Neuronal stem cell (in vitro differentiated cells): ENCODE results near the gene JAKMIP1.

Experiments
- DNase-seq: peaks from one replicate; pipeline ENCODE4 v3.0.0-alpha.2; 2013; ENCODE audit warnings: low spot score
- H2AFZ ChIP-seq: one replicate; pipeline ENCODE4 v1.6.1; 2013; ENCODE audit warnings: mild to moderate bottlenecking, low read length, inconsistent platforms
- H2AK5ac ChIP-seq: 2 replicates; pipeline ENCODE4 v1.6.1; 2013; ENCODE audit warnings: low read depth, mild to moderate bottlenecking, inconsistent platforms, low read length, moderate library complexity, mixed read lengths
- H2BK120ac ChIP-seq: 2 replicates; pipeline ENCODE4 v1.6.1; 2013; ENCODE audit warnings: low read depth, mild to moderate bottlenecking, inconsistent platforms, low read length, moderate library complexity, mixed read lengths
- H2BK12ac ChIP-seq: one replicate; pipeline ENCODE4 v1.6.1; 2013; ENCODE audit warnings: low read length, inconsistent platforms
- H2BK15ac ChIP-seq: 2 replicates; pipeline ENCODE4 v1.6.1; 2013; ENCODE audit warnings: mild to moderate bottlenecking, low read length, inconsistent platforms, mixed read lengths
- H2BK5ac ChIP-seq: one replicate; pipeline ENCODE4 v1.6.1; 2013; ENCODE audit warnings: inconsistent platforms, mild to moderate bottlenecking, low read length, moderate library complexity
- H3K14ac ChIP-seq: one replicate; pipeline ENCODE4 v1.6.1; 2013; ENCODE audit warnings: low read length, inconsistent platforms
- H3K18ac ChIP-seq: 2 replicates; pipeline ENCODE4 v1.6.1; 2013; ENCODE audit warnings: low read length, inconsistent platforms
- H3K23ac ChIP-seq: 2 replicates; pipeline ENCODE4 v1.6.1; 2013; ENCODE audit warnings: low read depth, mild to moderate bottlenecking, mixed read lengths, low read length, inconsistent platforms; ENCODE audit not compliant: poor library complexity
- H3K27ac ChIP-seq: replicated peaks from 3 replicates; pipeline ENCODE4 v1.5.1; 2013; ENCODE audit warnings: low read length, inconsistent platforms
- H3K27me3 ChIP-seq, 3 experiments: 2 replicates each; pipeline ENCODE4 v1.6.1; 2013; ENCODE audit warnings: low read length in 3 of 3, mild to moderate bottlenecking in 2 of 3, inconsistent platforms in 1 of 3, low read depth in 1 of 3, mixed read lengths in 1 of 3, moderate library complexity in 1 of 3; ENCODE audit not compliant: control insufficient read depth in 3 of 3, insufficient read depth in 3 of 3
- H3K36me3 ChIP-seq, 2 donors: replicated peaks in 1 of 2; 2 replicates each; pipeline ENCODE4 v1.6.1; 2013; ENCODE audit warnings: low read length in 2 of 2; ENCODE audit not compliant: control insufficient read depth in 2 of 2, insufficient read depth in 2 of 2
- H3K4ac ChIP-seq: 2 replicates; pipeline ENCODE4 v1.6.1; 2013; ENCODE audit warnings: inconsistent platforms, mild to moderate bottlenecking, low read length, moderate library complexity
- H3K4me1 ChIP-seq, 2 donors: 1 replicate in 1 of 2; 2 replicates in 1 of 2; pipeline ENCODE4 v1.6.1; 2013; ENCODE audit warnings: low read length in 2 of 2, low read depth in 1 of 2; ENCODE audit not compliant: control insufficient read depth in 2 of 2, insufficient read depth in 1 of 2
- H3K4me2 ChIP-seq: one replicate; pipeline ENCODE4 v1.6.1; 2013; ENCODE audit warnings: mild to moderate bottlenecking, low read length, inconsistent platforms; ENCODE audit not compliant: insufficient read depth, poor library complexity, severe bottlenecking
- H3K4me3 ChIP-seq, 2 donors: 2 replicates each; pipeline ENCODE4 v1.5.1; 2013; ENCODE audit warnings: low read length in 2 of 2, mild to moderate bottlenecking in 2 of 2, inconsistent platforms in 1 of 2, moderate library complexity in 1 of 2
- H3K79me1 ChIP-seq: one replicate; pipeline ENCODE4 v1.6.1; 2013; ENCODE audit warnings: low read depth, mild to moderate bottlenecking, inconsistent platforms, low read length, moderate library complexity
- H3K9ac ChIP-seq: one replicate; pipeline ENCODE4 v1.6.1; 2013; ENCODE audit warnings: mild to moderate bottlenecking, low read depth, low read length, inconsistent platforms; ENCODE audit not compliant: poor library complexity
- H3K9me3 ChIP-seq, 2 donors: replicated peaks in 1 of 2; 2 replicates each; pipeline versions ENCODE3 to v1.6.1; 2013; ENCODE audit warnings: low read length in 2 of 2, mild to moderate bottlenecking in 2 of 2, inconsistent platforms in 1 of 2, low read depth in 1 of 2, mixed read lengths in 1 of 2, moderate library complexity in 1 of 2; ENCODE audit not compliant: control insufficient read depth in 2 of 2, insufficient read depth in 1 of 2
- H4K8ac ChIP-seq: one replicate; pipeline ENCODE4 v1.6.1; 2013; ENCODE audit warnings: low read depth, mild to moderate bottlenecking, inconsistent platforms, low read length, moderate library complexity
- H4K91ac ChIP-seq: one replicate; pipeline ENCODE4 v1.6.1; 2013; ENCODE audit warnings: low read length, low read depth, mild to moderate bottlenecking, inconsistent platforms; ENCODE audit not compliant: poor library complexity
- WGBS, 2 donors: extraction: QIAGEN DNeasy Blood & Tissue Kit; methylation state at CpG; one replicate each; pipeline ENCODE4 v1.1.7; 2013; ENCODE audit warnings: missing lambda C conversion rate in 2 of 2, mixed read lengths in 1 of 2; ENCODE audit not compliant: insufficient read length in 2 of 2, insufficient replicate concordance in 1 of 2; ENCODE audit errors: extremely low coverage in 2 of 2; 5-methylcytosine and 5-hydroxymethylcytosine counted together

JAKMIP1 gene

DNA sequence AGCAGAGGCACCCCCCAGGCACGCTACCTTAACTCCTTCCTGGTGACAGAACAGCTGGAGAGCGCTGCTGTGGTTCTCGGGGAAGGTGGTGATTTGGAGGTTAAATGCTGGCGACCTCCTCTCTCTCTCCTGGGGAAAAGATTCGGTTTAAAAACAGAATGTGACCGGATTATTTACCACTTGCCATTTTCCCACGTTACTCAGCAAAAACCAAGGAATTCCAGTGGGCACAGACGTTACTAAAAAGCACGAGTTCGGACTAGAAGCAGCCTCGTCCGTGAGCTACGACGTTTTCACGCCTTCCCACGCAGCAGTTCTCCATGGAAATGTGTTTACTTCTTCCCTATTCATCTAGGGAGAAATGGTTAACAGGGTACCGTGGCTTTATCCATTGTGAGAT is 149.8 kb downstream of the JAKMIP1 start:
- Histone ChIP-seq H3K23ac (no peak overlapping the region), H2BK120ac (no peak overlapping the region), H3K18ac (no peak overlapping the region), H3K27ac (no peak overlapping the region), H3K4ac (no peak overlapping the region), H2AK5ac (no peak overlapping the region), H2BK12ac (no peak overlapping the region), H3K79me1 (no peaks in the 10 kb centered on the region), H3K9ac (no peak overlapping the region), H4K8ac (no peak overlapping the region), H2BK15ac (no peak overlapping the region), H3K14ac (no peak overlapping the region), H3K4me1 (peaks cover 0 to 2% of the 10 kb centered on the region in 2 donors), H3K36me3 (no peaks in the 10 kb centered on the region), H4K91ac (no peak overlapping the region), H3K4me3 (no peak overlapping the region), H2AFZ (no peak overlapping the region), H3K9me3 (no peaks in the 10 kb centered on the region), H3K4me2 (no peak overlapping the region), H3K27me3 (peaks cover 0 to 38% (median 0%) of the 10 kb centered on the region in 3 experiments), H2BK5ac (no peak overlapping the region)
- no peak for DNase-seq
- no CpG with 5 or more reads among the region's 17 CpGs for WGBS, 2 donors

DNA sequence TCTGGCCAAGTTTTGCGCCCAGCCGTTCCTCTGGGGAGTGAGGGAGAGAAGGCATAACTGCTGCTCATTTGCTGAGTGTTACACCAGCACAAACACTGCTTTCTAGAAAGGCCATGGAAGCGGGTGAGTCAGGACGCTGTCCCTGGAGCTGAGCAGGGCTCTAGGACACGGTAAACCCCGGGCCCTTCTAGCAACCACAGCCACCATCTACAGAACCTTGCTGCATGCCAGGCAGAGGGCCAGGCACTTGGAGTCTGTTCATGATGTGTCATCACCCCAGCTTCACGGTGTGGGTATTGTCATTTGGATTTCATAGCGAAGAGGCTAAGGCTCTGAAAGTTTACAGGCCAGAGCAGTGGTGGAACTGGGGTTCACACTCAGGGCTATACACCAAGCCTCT is 150.4 kb downstream of the JAKMIP1 start:
- no peak overlapping the region for H3K9ac ChIP-seq
- H2BK5ac ChIP-seq: no peak overlapping the region
- no peak for DNase-seq
- no peak overlapping the region for H3K4me3 ChIP-seq
- no CpG with 5 or more reads among the region's 8 CpGs for WGBS, 2 donors
- H3K23ac ChIP-seq: no peak overlapping the region
- H2AFZ ChIP-seq: no peak overlapping the region
- no peak overlapping the region for H3K4me2 ChIP-seq
- H3K36me3 ChIP-seq: no peaks in the 10 kb centered on the region
- no peak overlapping the region for H4K91ac ChIP-seq
- no peak overlapping the region for H2BK120ac ChIP-seq
- H3K27me3 ChIP-seq: peaks cover 0 to 38% (median 0%) of the 10 kb centered on the region in 3 experiments
- no peak overlapping the region for H2BK12ac ChIP-seq
- H3K4ac ChIP-seq: no peak overlapping the region
- no peak overlapping the region for H3K14ac ChIP-seq
- no peak overlapping the region for H2AK5ac ChIP-seq
- H3K27ac ChIP-seq: no peak overlapping the region
- no peak overlapping the region for H3K18ac ChIP-seq
- no peaks in the 10 kb centered on the region for H3K79me1 ChIP-seq
- H4K8ac ChIP-seq: no peak overlapping the region
- H3K4me1 ChIP-seq: peaks cover 0 to 2% of the 10 kb centered on the region in 2 donors
- H3K9me3 ChIP-seq: peaks cover 0 to 1% of the 10 kb centered on the region in 2 donors
- no peak overlapping the region for H2BK15ac ChIP-seq

DNA sequence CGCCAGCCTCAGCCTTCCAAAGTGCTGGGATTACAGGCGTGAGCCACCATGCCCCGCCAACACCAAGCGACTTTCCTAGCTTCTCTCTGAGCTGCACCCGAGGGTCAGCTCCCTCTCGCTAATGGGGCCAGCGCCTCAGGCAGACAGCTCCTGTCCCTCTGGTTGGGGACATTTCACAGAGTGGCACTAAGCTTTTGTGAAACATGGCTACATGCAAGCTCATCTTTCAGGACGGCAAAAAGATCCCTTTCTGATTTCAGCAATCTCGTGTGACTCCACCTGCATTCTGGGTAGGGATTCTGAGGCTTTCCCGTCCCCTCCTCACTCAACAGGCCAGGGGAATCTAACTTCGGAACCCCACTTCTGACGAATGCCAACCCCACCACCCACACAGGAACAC is 151.1 kb downstream of the JAKMIP1 start:
- no peak overlapping the region for H4K8ac ChIP-seq
- H3K18ac ChIP-seq: no peak overlapping the region
- no peak for DNase-seq
- whole genome bisulfite sequencing, 2 donors: no CpG with 5 or more reads among the region's 12 CpGs
- H3K27ac ChIP-seq: no peak overlapping the region
- H3K9ac ChIP-seq: no peak overlapping the region
- no peak overlapping the region for H2BK5ac ChIP-seq
- peaks cover 0 to 1% of the 10 kb centered on the region in 2 donors for H3K9me3 ChIP-seq
- H3K4me3 ChIP-seq: no peak overlapping the region
- H3K4me2 ChIP-seq: no peak overlapping the region
- H3K14ac ChIP-seq: no peak overlapping the region
- no peaks in the 10 kb centered on the region for H3K36me3 ChIP-seq
- H2AFZ ChIP-seq: no peak overlapping the region
- H3K27me3 ChIP-seq: peaks cover 0 to 38% (median 0%) of the 10 kb centered on the region in 3 experiments
- H3K79me1 ChIP-seq: no peaks in the 10 kb centered on the region
- no peak overlapping the region for H3K4ac ChIP-seq
- H3K4me1 ChIP-seq: peaks cover 0 to 2% of the 10 kb centered on the region in 2 donors
- no peak overlapping the region for H2BK120ac ChIP-seq
- H3K23ac ChIP-seq: no peak overlapping the region
- no peak overlapping the region for H2BK15ac ChIP-seq
- no peak overlapping the region for H2AK5ac ChIP-seq
- H2BK12ac ChIP-seq: no peak overlapping the region
- no peak overlapping the region for H4K91ac ChIP-seq

- H4K8ac ChIP-seq: no peak overlapping the region
- no peak overlapping the region for H3K23ac ChIP-seq
- no peak overlapping the region for H3K4me2 ChIP-seq
- H3K79me1 ChIP-seq: no peaks in the 10 kb centered on the region
- no peak overlapping the region for H3K4me3 ChIP-seq
- H4K91ac ChIP-seq: no peak overlapping the region
- H2AK5ac ChIP-seq: no peak overlapping the region
- H2BK12ac ChIP-seq: no peak overlapping the region
- peaks cover 0 to 2% of the 10 kb centered on the region in 2 donors for H3K4me1 ChIP-seq
- peaks cover 0 to 1% of the 10 kb centered on the region in 2 donors for H3K9me3 ChIP-seq
- no peak overlapping the region for H2BK5ac ChIP-seq
- no peak for DNase-seq
- no peak overlapping the region for H3K27ac ChIP-seq
- H3K14ac ChIP-seq: no peak overlapping the region
- H2BK15ac ChIP-seq: no peak overlapping the region
- H3K4ac ChIP-seq: no peak overlapping the region
- WGBS, 2 donors: no CpG with 5 or more reads among the region's 12 CpGs
- H2BK120ac ChIP-seq: no peak overlapping the region
- peak overlapping the region; percentile 50 for H3K18ac ChIP-seq
- peak overlapping the region; percentile 71 for H3K9ac ChIP-seq
- no peak overlapping the region for H2AFZ ChIP-seq
- peaks cover 0 to 33% (median 0%) of the 10 kb centered on the region in 3 experiments for H3K27me3 ChIP-seq
- no peaks in the 10 kb centered on the region for H3K36me3 ChIP-seq
These were observed 151.8 kb downstream of the JAKMIP1 start for GRCh38 chr4:6048537-6048936.
